AG10803 (cell line): Measurements from ENCODE around the gene MED6.

Source experiments
- DNase-seq: peaks from one replicate; pipeline ENCODE4 v3.0.0; 2010; ENCODE audit warnings: low read depth
- H3K4me3 ChIP-seq: 2 replicates; pipeline ENCODE4 v1.5.1; 2011; ENCODE audit warnings: mild to moderate bottlenecking, low read length, control low read depth
- CTCF ChIP-seq: conservative IDR thresholded peaks from 2 replicates; pipeline ENCODE4 v1.5.1; 2011; ENCODE audit warnings: mild to moderate bottlenecking, low read length, control low read depth, inconsistent platforms

Gene MED6

GRCh38 chr14:70573050-70573449 lies 27.4 kb downstream of the MED6 start:
- TF ChIP-seq CTCF = no peak
- H3K4me3 ChIP-seq = no peak overlapping the region
- no peak for DNase-seq

GRCh38 chr14:70571139-70571538 lies 29.3 kb downstream of the MED6 start:
- no peak for TF ChIP-seq CTCF
- DNase-seq = no peak
- no peak overlapping the region for H3K4me3 ChIP-seq

- no peak overlapping the region for H3K4me3 ChIP-seq
- peak; percentile 59 for TF ChIP-seq CTCF
- DNase-seq = peak; percentile 24
These were observed 32.7 kb downstream of the MED6 start for GRCh38 chr14:70567791-70568190.

- no peak for TF ChIP-seq CTCF
- no peak for DNase-seq
- H3K4me3 ChIP-seq = no peak overlapping the region
These were observed 36.6 kb downstream of the MED6 start for GRCh38 chr14:70563869-70564268.

- DNase-seq = no peak
- TF ChIP-seq CTCF = no peak
- no peak overlapping the region for H3K4me3 ChIP-seq
These were observed 37.0 kb downstream of the MED6 start for GRCh38 chr14:70563417-70563816.

GRCh38 chr14:70558356-70558755 lies 42.1 kb downstream of the MED6 start:
- DNase-seq = no peak
- no peak overlapping the region for H3K4me3 ChIP-seq
- TF ChIP-seq CTCF = no peak

- peak; percentile 30 for DNase-seq
- peak overlapping the region; percentile 16 for H3K4me3 ChIP-seq
- TF ChIP-seq CTCF = no peak
These were observed 44.6 kb downstream of the MED6 start for GRCh38 chr14:70555890-70556289.
